NCI-H128 (cell line): ENCODE data around the gene SYTL3.

ENCODE experiments used
- DNase-seq: peaks from one replicate; lab custom pipeline; 2025; ENCODE audit not compliant: unreplicated experiment; lab: John Stamatoyannopoulos, UW

Gene SYTL3

GRCh38 chr6:158717341-158718330, 67.8 kb downstream of the SYTL3 start:
- no peak for DNase-seq

- DNase-seq, result no peak
These were observed 68.7 kb downstream of the SYTL3 start for GRCh38 chr6:158718461-158719046.

GRCh38 chr6:158722176-158722729, 72.4 kb downstream of the SYTL3 start:
- no peak for DNase-seq

DNA sequence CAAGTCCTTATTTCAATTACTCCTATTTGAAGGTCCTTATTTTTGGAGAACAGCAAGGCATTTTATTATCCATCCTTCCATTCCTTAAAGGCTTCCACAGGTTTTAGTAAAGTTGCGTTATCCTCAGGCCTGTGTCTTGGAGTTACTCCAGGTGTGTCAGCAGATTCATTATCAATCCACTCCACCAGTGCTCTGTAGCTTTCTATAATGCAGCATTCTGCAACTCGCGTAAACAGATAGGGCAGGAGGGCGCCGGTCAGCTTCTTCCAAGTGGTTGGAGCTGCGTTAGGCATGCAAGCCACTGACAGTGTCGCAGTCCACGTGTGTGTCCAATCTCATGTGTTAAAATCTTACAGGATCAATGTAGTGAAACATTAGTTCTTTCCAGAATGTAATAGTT, 75.8 kb downstream of the SYTL3 start:
- DNase-seq, result no peak

DNA sequence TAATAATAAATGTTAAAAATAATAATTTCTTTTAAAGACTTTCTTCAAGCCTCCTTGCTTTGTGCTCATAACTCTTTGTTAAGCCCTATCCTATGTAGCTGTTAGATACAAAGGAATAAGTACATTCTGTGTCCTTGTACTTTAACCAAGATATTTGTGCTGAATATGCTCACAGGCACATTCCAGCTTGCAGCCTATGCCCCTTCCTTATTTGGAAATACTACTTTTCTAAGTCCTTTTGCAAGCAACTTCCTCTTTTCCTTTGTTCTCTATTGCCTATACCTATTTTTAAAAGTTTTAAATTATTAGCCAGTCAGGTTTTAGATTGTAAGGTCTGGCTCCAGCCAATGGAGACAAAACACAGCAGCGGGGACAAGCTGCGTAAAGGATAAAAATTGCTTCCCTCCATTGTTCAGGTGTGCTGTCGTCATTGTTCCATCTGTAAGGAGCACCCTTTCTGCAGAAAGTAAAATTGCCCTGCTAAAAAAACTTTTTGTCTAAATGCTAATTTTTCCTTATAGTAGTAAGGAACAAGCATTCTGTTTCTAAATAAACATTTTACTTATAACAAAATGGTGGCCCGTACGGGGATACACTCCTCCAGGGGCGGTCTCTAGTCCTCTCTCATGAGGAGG, 80.2 kb downstream of the SYTL3 start:
- DNase-seq, result no peak

GRCh38 chr6:158730541-158730907, 80.7 kb downstream of the SYTL3 start:
- DNase-seq, result no peak

- no peak for DNase-seq
These were observed 85.2 kb downstream of the SYTL3 start for GRCh38 chr6:158735009-158735408.

DNA sequence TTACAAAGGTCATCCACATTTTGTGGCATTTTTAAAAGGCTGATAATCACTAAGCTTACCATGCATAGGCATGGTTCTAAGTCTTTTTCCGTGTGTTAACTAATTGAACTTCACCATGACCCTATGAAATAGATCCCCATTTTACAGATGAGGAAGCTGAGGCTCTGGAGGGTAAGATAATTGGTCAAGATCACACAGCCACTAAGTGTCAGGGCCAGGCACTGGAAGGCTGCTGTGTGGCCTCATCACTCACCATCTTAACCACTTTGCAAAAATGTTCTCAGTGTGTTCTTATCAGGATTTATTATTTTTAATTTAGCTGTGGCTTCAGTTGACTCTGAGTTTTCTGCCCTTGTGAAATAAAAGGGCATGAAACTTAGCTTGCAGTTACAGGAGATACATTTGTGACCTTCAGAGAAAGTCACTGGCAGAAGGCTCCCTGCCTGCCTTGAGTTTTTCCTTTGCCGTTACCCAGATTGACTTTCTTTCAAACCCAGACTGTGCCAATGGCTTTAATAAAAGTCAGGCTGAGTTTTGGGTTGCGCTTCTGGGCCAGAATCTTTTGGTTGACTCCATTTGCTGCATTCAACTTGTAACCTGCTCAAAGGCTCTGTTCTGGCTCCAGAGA, 87.3 kb downstream of the SYTL3 start:
- no peak for DNase-seq

DNA sequence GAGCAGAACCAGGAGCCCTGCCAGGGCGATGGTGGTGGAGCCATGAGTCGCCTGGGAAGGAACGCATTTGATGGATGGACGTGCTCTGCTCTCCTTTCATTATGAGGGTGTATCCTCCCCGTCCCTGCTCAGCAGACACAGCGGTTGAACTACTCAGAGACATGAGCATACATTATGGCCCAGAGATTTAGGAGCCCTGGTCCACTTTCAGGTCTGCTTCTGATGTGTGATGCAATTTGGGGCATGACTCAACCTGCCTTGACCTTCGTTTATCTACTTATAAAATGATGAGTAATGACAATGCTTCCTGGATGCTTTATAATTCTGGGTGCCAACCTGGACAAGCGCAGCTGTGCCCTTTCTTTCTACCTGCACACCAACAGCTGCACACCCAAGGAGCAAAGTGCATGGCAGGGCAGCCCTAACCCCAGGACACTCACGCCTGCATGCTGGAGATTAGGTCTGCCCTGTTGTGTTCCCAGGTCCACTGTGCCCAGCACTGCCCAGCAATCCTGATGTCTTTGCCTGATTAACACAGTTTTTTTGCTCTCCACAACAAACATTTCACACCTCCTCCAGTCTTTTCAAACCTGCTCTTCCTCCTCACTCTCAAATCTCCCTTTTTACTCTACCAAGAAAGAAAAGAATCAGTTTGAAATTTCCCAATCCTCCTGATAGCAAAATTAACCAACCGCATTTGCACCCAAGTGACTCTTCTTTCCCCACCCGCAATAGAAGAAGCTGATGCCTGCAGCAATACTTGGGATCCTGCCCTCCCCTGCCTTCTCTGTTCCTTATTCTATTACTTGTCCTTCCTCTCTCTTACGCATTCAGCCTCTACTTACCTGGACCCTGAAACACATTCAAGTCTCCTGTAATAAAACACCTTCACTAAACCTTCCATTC, 88.1 kb downstream of the SYTL3 start:
- DNase-seq, result no peak

DNA sequence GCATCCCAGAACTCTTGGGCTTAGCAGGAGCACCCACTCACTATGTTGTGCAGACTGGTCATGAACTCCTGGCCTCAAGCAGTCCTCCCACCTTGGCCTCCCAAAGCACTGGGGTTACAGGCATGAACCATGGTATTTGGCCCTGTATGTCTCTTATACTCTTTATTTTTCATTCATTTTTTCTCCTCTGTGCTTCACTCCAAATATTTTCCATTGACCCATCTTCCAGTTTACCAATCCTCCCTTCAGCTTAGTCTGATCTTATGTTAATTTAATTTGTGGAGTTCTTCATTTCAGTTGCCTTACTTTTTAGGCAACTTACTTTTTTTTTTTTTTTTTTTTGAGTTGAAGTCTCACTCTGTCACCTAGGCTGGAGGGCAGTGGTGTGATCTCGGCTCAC, 89.8 kb downstream of the SYTL3 start:
- no peak for DNase-seq

DNA sequence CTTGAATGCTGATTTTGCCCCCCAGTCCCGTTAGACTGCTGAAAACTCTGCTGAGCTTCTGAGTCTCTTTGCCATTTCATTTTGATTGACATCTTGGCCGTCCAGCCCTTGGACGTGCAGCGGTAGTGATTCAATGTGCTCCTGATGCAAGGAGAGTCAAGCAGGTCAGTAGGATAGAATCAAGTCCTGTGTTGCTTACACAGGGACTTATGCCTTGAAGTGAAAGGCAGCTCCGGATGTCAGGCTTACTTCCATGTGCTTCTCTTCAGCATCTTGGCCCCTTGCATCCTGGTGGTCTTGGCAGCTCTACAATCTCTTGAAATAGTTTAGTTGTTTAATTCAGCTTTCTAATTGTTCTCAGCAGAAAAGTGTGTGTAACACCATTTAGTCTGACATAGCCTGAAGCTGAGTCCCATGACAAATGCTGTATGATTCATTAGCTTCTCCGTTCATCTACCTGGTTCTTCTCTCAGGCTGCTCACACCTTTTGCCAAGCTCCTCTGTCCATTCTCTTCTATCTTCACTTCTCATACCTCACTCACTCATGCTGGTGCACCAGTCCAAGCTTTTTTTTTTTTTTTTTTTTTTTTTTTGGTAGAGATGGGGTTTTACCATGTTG, 93.3 kb downstream of the SYTL3 start:
- DNase-seq, result no peak

GRCh38 chr6:158744986-158745430, 95.2 kb downstream of the SYTL3 start:
- no peak for DNase-seq

- DNase-seq, result no peak
These were observed 101.4 kb downstream of the SYTL3 start for GRCh38 chr6:158751224-158751623.

- DNase-seq, result no peak
These were observed 102.1 kb downstream of the SYTL3 start for GRCh38 chr6:158751921-158752320.

DNA sequence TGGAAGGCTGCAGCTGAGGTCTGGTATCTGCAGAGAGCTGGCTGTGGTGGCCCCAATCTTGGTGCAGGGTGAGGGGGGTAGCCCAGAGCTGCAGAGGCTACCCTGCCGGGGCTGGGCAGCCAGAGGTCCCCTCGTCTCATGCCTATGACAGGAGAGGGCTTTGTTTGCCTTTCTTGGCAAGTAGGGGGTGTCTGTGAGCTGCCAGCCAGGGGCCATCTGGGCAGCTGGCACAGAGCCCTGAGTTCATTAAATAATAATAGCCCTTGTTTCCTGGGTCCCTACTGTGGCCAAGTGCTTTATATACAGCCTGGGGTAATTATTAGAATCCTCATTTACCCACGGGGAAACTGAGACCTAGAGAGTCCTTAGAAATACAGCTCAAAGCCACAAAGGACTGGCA, 102.8 kb downstream of the SYTL3 start:
- peak; percentile 54 for DNase-seq

GRCh38 chr6:158753811-158754210, 104.0 kb downstream of the SYTL3 start:
- DNase-seq, result no peak

GRCh38 chr6:158754738-158755137, 104.9 kb downstream of the SYTL3 start:
- DNase-seq, result no peak

GRCh38 chr6:158755636-158756035, 105.8 kb downstream of the SYTL3 start:
- no peak for DNase-seq

DNA sequence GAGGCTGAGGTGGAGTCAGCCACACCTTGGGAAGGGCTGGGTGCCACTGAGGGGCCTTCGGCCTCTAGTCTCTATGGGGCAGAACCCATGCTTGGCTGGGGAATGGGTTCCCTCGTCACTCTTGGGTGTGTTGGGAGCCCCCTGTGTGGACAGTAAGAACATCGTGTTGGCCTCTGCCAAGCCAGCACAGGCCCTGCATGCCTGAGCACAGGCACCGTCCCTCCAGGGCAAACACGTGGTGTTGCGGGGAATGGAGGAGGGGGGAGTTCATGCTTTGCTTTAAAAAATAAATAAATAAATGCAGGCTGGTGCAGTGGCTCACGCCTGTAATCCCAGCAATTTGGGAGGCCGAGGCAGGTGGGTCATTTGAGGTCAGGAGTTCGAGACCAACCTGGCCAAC, 106.3 kb downstream of the SYTL3 start:
- no peak for DNase-seq
